Stimulated activated CD4-positive, alpha-beta T cell treated with anti-CD3 and anti-CD28 coated beads, Interleukin-15, amount 100 ng/mL, for 24 hours (primary cell): ENCODE data around the gene CACNA1E.
A peak's percentile ranks its signal among the peaks of the same experiment; 100 is the strongest.

ENCODE experiments used
- DNase-seq: peaks from one replicate; pipeline ENCODE4 v3.0.0-alpha.2; 2020

The CACNA1E gene

DNA sequence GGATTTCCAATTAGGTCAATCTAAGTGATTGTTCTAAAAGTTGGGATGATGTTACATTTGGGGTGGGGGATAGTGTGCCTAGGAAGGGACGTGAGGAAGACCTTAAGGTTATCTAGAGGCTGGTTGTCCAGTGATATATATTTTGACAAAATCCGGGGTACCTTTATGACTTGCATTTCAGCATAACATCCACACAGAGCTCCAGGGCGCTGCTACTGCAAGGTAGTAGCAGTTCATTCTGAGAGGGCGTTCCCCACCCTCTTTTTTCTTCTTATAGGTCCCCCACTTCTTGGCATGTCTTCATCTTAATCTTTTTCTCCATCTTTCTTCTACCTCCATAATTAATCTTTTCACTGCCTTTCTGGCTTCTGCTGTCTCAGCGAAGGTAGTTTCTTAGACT is 161.9 kb downstream of the CACNA1E start:
- no peak for DNase-seq

DNA sequence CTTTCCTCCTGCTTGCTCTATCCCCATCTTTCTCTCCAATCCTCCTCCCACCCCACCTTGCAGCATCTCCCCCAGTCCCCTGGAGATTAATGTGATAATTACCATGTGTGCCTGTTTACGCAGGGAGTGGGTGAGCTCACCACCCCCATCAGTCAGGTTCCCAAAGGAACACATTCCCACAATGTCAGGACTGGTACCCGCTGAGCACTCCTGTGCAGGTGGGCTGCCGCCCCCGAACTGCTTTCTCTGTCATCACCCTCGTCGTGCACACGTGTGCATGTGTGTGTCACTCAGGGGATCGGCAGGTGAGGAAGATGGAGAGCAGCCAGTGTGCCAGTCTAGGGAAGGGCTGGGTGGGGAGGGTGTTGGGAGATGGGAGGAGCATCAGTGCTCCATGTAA is 163.4 kb downstream of the CACNA1E start:
- DNase-seq = no peak

DNA sequence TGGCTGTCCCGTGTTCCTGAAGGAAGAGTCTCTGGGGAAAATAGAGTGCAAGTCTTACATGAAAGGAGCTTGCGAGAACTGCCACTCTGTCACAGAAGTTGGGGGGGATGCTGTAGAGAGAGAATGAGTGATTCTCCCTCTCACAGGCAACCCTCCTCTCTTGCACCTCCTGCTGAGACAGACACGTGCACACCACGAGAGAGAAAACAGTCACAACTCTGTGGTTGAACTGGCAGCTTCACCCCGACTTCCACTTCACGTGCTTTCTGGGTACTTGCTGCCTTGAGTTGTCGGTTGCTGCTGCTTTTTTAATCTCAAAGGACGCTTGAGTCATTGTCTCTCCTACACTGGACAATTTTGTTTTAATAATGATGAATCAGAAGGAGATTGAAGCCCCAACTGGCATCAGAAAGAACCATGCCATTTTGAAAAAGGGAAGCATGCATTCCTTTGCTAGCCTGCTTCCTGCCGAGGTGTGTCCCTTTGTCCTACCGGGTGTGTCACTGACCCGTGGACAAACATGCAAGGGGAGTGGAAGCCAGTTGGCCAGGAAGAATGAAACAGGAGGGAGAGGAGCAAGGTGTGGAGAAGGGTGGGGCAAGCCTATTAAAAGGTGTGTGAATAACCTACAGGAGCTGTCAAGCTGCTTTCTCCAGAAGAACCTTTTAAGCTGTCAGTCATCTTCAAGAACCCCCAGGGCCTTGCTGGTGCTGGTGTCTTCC is 164.2 kb downstream of the CACNA1E start:
- no peak for DNase-seq

DNA sequence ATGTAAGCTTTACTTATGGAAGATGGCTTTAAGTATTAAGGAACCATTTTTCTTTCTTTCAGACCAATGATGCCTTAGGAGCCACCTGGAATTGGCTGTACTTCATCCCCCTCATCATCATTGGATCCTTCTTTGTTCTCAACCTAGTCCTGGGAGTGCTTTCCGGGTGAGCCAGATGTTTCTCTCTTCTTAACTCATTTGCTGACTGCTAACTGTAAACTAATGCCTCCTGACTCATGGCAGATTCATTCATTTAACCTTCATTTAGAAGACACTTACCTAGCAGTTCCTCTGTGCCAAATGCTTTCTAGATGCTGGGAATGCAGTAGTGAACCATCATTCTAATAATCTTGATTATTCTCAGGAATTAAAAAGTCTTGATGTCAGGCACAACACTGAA is 168.0 kb downstream of the CACNA1E start:
- no peak for DNase-seq

DNA sequence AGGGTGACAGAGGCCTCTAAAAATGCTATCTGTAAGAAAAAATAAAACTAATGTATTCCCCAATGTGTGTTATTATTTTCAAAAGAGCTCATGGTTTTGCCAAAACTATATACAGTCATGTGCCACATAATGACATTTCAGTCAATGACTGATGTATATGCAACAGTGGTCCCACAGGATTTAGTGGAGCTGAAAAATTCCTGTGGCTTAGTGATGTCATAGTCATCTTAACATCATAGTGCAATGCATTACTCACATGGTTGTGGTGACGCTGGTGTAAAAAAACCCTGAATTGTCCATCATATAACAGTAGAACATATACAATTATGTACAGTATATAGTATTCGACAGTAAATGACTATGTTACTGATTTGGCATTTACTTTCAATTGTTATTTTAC is 172.4 kb downstream of the CACNA1E start:
- DNase-seq = no peak

DNA sequence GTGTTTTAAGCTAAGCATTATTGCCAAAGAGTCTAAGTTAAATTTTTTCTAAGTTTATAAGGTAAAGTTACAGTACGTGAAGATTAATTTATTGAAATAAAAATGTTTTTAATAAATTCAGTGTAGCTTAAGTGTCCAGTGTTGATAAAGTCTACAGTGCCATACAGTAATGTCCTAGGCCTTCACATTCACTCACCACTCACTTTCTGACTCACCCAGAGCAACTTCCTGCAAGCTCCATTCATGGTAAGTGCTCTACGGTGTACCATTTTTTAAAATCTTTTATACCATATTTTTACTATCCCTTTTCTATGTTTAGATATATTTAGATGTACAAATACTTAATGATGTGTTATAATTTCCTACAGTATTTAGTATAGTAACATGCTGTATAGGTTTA is 173.2 kb downstream of the CACNA1E start:
- DNase-seq = no peak

DNA sequence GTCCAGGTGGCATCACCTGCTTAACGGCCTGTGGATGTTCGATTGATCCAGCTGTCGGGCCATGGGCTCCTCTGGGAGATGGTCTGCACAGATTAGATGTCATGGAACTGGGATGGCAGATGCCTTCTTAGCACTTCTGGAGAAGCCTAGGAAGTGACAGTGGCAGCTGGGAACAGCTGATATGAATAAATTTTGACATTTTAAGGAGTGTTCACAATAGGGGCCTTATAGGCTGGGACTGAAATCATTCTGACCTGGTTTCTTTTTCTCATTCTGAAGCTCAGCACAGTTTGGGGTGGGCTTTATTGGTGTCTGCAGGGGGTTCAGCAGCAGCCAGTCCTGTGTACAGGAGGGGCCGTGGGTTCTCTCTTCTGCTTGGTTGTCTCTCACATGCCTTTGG is 175.3 kb downstream of the CACNA1E start:
- DNase-seq = no peak

DNA sequence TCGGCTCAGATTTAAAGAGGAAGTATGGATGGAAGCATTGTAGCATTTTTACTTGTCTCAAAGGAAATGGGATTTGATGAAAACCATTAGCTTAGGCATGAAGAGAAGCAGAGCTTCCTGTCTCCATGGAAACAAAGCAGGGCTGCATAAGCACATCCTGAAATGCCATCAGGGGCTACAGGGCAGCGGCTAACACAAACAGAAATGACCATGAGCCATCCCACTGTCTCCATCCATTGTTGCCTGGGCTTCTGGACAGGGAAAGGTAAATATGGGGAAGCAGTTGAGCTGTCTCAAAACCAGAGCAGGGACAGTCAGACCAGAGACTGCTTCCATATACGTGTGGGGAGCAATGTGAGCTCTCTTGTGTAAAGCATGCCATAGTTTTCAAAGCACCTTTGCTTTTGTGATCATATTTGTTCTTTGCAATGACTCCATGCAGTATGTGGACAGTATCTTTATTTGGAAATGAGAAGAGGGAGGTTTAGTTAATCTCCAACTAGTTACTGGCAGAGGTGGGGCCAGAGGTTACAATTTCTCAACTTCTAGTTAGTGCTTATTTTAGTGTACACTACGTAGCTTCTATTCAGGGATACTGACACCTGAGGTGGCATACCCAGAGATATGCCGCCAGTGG is 176.1 kb downstream of the CACNA1E start:
- no peak for DNase-seq

DNA sequence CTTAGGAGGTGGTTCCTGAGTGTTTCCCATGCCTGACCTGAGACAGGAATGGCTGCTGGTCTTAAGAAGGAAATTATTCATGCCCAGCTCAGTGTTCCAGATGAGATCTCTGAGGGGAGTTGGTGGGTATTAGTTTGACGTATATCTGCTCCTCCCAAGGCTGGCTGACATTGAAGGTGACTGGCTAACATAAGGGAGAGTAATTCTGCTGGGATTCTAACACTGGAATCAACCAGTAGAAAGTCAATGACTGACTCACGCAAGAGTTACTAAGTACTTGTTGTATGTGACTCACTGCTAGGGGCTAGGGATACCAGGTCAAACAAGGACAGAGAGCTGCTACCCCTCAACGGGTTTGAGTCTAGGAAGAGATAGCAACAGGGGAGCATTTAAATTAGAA is 177.3 kb downstream of the CACNA1E start:
- no peak for DNase-seq

DNA sequence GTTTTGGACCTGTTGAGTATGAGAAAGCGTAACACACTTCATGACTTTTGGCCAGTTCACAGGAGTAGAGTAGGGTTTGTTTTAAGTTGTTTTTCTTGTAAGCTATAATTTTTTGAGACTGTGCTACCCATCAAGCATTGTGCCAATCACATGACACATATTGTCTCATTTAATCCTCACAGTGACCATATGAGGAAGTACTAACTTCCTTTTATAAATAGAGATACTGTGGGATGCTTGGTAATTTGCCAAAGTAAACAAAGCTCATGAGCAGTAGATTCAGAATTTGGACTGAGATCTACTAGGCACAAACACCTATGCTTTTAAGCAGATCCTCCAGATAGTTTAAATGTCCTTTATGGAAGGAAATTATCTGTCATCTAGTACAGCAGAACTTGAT is 178.3 kb downstream of the CACNA1E start:
- no peak for DNase-seq

DNA sequence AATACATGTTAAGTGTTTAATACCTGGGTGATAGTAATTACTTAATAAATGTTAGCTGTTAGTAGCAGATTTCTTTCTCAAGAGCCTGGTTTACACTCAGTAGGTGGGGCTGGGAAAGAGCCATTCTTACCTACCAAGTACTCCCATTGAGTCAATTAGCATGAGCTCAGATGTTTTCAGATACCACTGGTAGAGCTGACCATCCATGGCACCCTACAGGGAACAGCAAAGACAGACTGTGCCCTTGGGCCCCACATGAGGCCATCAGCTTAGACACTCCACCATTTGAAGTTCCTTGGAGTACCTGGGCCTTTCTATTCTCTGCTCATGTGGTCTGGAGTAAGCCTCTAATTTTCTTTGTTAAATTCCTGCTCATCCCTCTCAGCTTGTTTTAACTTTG is 179.3 kb downstream of the CACNA1E start:
- no peak for DNase-seq

DNA sequence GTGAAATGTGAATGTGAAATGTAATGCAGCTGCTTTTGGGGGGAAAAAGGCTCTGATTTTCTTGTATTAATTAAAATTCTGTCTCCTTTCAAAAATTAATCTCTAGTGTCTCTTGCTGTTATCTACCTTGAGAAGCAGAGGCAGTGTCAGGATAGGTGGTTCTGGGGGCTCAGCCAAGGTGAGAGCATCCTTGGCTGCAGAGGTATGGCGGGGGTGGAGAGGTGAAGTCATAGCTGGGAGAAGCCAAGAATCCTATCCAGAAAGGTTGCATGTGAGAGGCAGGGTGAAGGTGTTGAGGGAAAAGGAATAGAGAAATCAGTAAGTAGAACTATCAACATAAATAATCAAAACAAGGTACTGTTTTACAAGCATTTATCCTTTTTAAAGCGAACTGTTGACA is 181.2 kb downstream of the CACNA1E start:
- no peak for DNase-seq

DNA sequence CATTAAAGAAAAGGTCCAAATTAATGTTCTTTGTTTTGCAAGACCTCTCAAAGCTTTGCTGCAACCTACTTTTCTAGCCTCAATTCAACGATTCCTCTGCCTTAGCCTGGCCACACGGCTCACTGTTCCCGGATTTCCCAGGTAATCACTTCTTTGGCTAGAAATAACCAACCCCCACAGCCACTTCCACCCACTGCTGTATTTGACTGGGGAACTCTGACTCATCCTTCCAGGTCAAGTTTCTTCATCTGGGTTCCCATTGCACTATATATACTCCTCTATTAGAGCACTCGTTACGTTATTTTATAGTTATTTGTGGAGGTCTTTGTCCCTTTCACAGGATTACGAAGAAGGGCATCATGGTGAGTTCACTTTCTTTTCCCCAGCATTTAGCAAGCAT is 185.9 kb downstream of the CACNA1E start:
- DNase-seq = no peak

DNA sequence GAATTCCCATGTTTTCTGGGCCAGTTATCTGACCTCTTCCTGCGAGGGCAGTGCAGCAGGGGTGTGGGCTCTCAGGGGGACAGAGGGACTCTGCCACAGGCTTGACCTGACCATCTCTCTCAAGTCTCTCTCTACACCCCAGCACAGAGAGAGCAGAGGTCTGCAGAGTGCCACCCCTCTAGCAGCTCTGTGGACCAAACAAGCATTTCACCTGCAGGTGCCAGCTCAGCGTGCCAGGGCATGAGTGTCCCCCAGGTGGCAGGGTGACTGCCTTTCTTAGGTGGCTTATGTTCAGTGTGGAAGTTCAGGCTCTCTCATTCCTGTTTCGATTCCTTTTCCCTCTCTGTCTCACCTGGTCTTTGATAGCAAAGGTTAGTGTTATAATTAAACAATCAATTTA is 191.3 kb downstream of the CACNA1E start:
- no peak for DNase-seq

DNA sequence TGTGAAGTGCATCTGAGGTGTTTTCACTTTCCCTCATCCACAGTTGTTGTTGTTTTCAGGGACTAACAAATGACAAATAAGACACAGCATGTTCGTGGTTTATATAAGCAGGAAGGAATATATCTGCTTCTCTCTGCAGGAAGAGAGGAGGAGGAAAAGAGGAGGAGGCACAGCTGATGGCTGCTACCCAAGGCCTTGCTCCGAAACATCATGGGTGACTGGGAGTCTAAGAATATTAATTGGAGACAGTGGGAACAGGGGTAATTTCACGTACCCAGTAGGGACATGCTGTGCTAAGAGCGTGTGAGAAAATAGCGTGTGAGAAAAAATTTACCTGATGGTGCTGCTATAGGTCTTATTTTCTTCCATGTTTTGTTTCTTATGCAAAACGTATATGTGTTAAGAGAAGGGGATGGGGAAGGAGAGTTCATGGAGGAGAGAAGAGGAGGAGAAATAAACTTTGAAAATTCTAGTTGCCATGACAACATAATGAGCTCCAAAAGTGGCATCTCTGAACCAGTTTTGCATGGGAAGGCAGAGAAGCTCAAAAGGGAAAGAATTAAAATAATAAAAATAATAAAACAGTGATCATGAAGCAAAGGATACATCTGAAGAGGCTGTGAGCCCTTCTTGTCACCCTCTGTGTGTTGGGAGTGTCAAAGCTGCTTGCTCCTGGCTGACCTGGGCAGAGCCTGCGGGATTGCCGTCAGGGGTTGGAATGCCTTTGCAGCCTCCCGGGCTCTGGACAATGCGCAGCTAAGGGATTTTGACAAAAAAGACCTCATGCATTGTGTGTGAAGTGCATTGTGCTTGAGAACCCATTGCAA is 192.0 kb downstream of the CACNA1E start:
- no peak for DNase-seq

DNA sequence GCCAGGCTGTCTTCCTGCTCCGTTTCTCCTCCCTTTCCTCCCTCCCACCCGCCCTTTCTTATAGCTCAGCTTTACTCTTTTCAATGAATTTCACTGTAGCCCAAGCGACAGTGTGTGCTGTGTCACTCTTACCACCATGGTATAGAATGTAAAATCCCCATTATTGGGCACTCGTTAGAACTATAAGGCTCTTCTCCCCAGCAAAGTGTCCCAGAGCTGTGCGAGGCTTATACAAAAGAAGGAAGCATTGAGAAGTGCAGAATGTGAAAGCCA is 192.5 kb downstream of the CACNA1E start:
- DNase-seq = no peak

DNA sequence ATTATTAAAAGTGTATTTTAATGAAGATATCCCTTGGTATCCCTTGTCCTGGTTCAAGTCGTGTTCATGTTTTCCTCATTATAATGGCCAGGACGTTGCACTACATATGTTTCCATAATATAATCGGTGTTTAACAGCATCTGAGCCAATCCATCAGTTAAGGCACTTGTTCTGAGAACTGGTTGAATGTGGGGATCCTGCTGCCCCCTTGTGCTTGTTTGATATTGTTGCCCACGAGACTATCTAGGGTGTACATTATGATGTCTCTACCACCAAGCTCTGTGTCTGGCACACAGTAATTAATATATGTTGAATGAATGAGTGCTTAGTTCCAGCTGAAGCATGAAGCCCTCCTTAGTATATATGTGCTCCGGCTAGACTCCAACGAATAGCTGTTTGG is 193.0 kb downstream of the CACNA1E start:
- DNase-seq = peak; percentile 31

DNA sequence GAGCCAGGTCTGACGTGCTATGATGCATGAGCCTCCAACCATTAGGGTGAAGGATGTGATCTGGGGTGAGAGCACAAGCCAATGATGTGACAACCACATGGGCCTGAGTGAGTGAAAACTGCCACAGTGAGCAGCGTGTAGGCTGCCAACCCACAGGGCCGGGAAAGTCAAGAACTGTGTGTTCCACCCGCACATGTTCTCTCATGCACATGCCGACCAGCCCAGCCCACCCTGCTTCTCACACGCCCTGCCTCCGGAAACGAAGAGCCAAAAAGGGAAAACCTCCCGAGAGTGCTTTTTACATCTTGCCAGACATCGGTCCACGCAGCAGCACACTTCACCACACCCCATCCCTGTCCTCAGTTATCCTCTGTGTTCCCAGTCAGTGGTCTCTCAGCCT is 197.0 kb downstream of the CACNA1E start:
- DNase-seq = no peak

DNA sequence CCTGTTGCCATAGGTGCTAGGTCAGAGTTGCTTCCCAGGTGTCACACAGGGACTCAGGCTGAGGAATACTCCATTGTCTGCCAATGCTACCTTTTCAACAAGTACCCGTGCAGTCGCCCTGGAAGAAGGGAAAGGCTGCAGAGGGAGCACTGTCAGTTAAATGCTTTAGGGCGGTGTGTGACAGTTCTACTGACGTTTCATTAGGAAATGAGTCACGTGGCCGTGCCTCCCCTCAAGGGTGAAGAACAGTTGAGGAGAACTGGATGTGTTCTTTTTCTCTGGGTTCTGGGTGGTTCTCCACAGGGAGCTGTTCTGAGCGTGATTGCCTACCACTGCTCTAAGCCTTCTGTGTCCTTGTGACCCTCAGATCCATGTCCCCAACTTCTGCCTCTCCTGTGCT is 197.6 kb downstream of the CACNA1E start:
- DNase-seq = no peak

DNA sequence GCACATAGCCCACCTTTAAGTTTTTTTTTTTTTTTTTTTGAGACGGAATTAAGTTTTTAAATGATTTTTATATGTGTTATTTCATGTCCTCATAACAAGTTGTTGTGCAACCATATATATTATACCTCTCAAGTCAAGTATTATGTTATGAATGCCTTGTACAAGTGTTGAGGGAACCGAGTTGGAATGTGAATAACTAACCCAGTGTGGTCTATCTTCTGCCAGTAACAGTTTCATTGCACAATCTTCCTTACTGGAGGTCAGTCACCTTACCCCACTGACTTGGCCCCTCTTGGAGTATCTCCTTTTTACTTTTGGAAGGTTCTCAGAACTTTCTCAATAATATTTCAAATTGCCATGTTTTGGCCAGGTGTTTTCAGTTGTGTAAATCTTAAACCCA is 201.9 kb downstream of the CACNA1E start:
- DNase-seq = no peak

DNA sequence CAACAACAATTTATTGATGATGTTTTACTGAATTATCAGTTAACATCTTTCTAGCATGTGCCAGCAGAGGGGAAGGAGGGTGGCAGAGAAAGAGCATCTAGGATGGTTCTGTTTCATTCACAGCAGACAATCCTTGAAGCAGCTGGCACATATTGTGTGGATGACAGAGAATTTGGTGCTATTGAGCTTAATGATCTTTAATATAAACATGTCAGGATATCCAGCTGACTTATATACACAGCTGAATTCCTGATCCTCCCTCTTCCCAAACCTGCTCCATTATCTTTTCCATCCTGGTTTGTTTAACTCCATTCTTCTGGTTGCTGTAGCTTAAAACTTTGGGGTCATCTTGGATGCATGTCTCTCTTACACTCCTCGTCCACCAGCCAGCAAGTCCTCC is 218.6 kb downstream of the CACNA1E start:
- no peak for DNase-seq

DNA sequence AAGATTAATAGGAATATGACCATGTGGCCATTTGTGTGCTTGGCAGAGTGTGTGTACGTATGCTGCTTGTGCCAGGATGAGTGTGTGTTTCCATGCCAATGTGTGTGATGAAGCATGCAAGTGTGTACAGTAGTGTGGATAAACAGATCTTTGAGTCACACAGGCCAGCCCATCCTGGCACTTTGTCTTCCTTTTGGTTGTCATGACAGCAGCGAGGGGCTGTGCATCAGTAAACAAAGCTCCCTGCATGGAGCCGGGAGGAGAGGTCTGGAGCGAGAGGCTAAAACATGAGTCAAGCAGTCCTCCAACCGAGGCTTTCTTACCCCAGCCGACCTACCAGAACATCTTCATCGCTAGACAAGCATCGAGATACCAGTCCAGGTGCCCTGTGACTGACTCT is 221.2 kb downstream of the CACNA1E start:
- no peak for DNase-seq

DNA sequence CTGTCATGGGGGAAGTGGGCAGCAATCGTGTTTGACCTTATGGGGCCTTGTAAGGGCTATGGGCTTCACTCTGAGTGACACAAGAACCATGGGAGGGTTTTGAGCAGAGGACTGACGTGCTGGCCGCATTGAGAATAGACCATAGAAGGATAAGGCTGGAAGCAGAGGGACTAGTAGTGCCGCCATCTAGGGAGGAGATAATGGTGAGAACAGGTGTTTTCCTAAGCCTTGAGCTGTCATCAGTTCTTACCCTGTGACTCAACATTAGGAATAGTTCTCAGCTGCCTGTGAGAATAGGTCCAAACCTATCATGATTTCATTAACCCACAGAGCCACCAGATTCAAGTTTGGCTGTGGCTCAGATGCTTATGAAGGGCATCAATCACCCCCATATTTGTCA is 228.5 kb downstream of the CACNA1E start:
- DNase-seq = no peak

DNA sequence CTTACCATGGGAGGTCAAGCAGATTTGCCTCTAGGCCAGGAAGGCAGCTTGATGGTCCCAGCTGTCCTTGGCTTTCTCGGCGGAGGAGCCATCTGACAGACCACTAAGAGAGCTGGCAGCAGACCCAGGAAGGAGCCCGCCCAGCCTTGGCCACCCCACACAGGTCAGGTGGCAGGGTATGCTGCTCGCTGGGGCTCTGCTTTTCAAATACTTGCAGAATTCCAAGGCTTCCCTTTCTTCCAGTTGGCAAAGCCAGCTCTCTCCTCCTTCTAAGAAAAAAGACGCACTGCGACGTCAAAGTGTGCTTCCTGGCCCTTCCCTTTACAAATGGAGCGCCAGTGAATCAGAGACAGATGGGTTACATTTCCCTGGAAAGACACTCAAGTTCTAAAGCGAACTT is 229.4 kb downstream of the CACNA1E start:
- no peak for DNase-seq

DNA sequence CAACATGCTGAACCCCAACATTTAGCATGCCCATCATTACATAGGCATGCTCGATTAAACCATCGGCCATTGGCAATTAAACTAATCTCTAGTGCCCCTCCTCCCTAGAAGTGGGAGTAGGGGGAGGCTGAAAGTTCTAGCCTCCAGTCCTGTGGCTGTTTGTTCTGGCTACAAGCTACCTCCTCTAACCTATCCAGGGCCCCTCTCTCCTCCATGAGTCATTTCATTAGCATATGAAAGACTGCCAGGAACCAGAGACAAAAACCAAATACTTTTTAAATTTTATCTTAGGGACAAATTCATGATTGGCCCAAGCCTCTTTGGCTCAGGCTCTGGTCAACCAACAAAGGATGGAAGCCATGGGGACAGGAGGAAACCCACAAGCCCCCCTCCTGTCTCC is 231.1 kb downstream of the CACNA1E start:
- no peak for DNase-seq
